ENCODE results near the gene SEC24B. TPM values are rescaled to one million over a fixed set of nuclear protein-coding genes. Genes with fewer than 3 reads are reported as not detected.

The SEC24B gene
- total RNA-seq, 1 donor from 2014 or later, result 32.1 TPM

DNA sequence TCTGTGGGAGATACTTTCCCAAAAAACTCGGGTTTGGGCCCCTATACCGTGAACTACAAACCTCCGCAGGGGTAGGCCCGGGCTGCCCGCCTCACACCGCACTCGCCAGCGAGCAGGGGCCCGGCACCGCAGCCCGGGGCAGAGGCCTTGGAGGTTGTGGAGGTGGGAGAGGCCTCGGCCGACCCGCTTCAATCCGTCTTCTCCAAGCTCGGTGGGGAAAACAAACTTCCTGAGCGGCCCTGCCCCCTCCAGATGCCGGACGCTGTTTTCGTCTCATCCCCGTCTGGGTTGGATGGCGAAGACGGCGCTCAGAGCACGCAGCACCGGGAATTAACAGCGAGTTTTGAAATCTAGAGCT is 126.0 kb downstream of the SEC24B start:
- no peak for DNase-seq (ENCODE audit: low spot score)
- peak overlapping the region; percentile 77 for H3K4me3 ChIP-seq
- H4K20me1 ChIP-seq (ENCODE audit: low read depth), result no peaks in the 10 kb centered on the region
- Mint-ChIP-seq H3K4me3 (peak overlapping the region; percentile 84), H3K9me3 (no peaks in the 10 kb centered on the region), H3K27ac (no peak overlapping the region), H3K36me3 (peaks cover 11% of the 10 kb centered on the region), H3K4me1 (peaks cover 30% of the 10 kb centered on the region), H3K27me3 (ENCODE audit: insufficient read depth, low read depth) (peaks cover 5% of the 10 kb centered on the region)
- H3K9me3 ChIP-seq (ENCODE audit: low read depth), result no peaks in the 10 kb centered on the region
- peak overlapping the region; percentile 88 for H3K4me2 ChIP-seq
- TF ChIP-seq EZH2phosphoT487 (IDR thresholded peaks at IDR 0.05) (peak; percentile 36), EZH2 (IDR thresholded peaks at IDR 0.05) (no peak), CTCF (IDR thresholded peaks at IDR 0.05) (no peak)
- peaks cover 27% of the 10 kb centered on the region for H3K4me1 ChIP-seq
- peak overlapping the region; percentile 93 for H2AFZ ChIP-seq (replicated peaks)
- peaks cover 9% of the 10 kb centered on the region for H3K27me3 ChIP-seq
- H3K27ac ChIP-seq, result no peak overlapping the region
- H3F3A ChIP-seq (ENCODE audit: low read depth), result peaks cover 15% of the 10 kb centered on the region
- H3K79me2 ChIP-seq (ENCODE audit: low read depth), result peaks cover 15% of the 10 kb centered on the region
- H3K36me3 ChIP-seq, result no peaks in the 10 kb centered on the region
- H3K9ac ChIP-seq, result peak overlapping the region; percentile 43

- peaks cover 8% of the 10 kb centered on the region for H3K36me3 Mint-ChIP-seq
- no peak within 1 kb of the TSS for H3K27ac ChIP-seq
- DNase-seq (ENCODE audit: low spot score), result peak; percentile 93
- peaks cover 27% of the 10 kb centered on the region for H3K4me1 Mint-ChIP-seq
- H3K4me1 ChIP-seq, result peaks cover 27% of the 10 kb centered on the region
- H3K27me3 ChIP-seq, result peaks cover 9% of the 10 kb centered on the region
- peak within 1 kb of the TSS; percentile 77 for H3K4me3 ChIP-seq
- H3K9ac ChIP-seq, result peak within 1 kb of the TSS; percentile 43
- H3K79me2 ChIP-seq (ENCODE audit: low read depth), result peaks cover 15% of the 10 kb centered on the region
- no peaks in the 10 kb centered on the region for H3K9me3 Mint-ChIP-seq
- TF ChIP-seq EZH2phosphoT487 (IDR thresholded peaks at IDR 0.05) (no peak), EZH2 (IDR thresholded peaks at IDR 0.05) (peak; percentile 26), CTCF (IDR thresholded peaks at IDR 0.05) (no peak)
- H3K4me2 ChIP-seq, result peak within 1 kb of the TSS; percentile 88
- no peaks in the 10 kb centered on the region for H4K20me1 ChIP-seq (ENCODE audit: low read depth)
- peak within 1 kb of the TSS; percentile 93 for H3K4me3 Mint-ChIP-seq
- peaks cover 15% of the 10 kb centered on the region for H3F3A ChIP-seq (ENCODE audit: low read depth)
- peak within 1 kb of the TSS; percentile 91 for H3K27ac Mint-ChIP-seq
- H2AFZ ChIP-seq (replicated peaks), result peak within 1 kb of the TSS; percentile 93
- H3K36me3 ChIP-seq, result no peaks in the 10 kb centered on the region
- H3K9me3 ChIP-seq (ENCODE audit: low read depth), result no peaks in the 10 kb centered on the region
- H3K27me3 Mint-ChIP-seq (ENCODE audit: insufficient read depth, low read depth), result peaks cover 5% of the 10 kb centered on the region
Measured at GRCh38 chr4:109559983-109560686, 126.5 kb downstream of the SEC24B start, which contains the start of gene MCUB. Gene MCUB, plus strand, starts transcription at chr4:109560246. Its CDS starts 92 bp downstream, at chr4:109560338.

DNA sequence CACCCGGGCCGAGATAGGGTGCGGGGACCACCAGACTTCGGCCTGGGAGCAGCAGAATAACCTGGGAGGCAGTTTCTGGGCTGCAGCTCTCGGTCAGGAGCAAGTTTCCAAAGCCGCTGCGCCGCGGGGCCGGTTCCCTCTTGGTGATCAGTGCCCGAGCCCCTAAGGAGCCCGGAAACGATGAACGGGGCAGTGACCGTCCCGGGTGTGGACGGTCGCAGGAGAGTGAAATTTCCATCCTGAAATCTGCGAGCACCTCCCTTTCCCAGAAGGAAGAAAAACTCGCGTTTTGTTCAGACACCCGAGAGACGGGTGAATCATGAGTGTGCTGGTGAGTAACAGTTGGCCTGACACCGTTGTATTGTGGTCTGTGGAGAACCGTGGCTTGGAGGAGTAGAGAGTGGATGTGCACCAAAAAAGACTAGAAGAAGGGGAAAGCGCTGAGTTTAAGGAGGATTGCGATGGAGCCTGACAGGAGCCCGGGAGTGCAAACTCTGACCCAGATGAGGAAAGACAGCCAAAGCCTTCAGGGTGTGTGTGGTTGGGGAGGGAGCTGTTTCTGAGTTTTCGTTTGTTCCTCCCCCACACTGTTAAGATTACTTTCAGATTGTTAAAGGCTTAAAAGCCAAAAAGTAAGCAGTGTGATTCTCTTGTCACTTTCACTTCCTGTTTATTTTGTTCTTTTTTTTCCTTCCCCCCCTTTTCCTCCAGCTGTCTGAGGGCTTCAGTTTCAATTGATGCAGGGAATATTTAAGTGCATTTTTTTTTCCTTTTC is 127.3 kb downstream of the SEC24B start:
- peak overlapping the region; percentile 77 for H3K4me3 ChIP-seq
- H2AFZ ChIP-seq (replicated peaks), result peak overlapping the region; percentile 93
- no peaks in the 10 kb centered on the region for H3K9me3 Mint-ChIP-seq
- peak; percentile 24 for DNase-seq (ENCODE audit: low spot score)
- peak overlapping the region; percentile 88 for H3K4me2 ChIP-seq
- H3K36me3 ChIP-seq, result no peaks in the 10 kb centered on the region
- no peak overlapping the region for H3K27ac ChIP-seq
- no peak overlapping the region for H3K9ac ChIP-seq
- H3K79me2 ChIP-seq (ENCODE audit: low read depth), result peaks cover 15% of the 10 kb centered on the region
- TF ChIP-seq EZH2phosphoT487 (IDR thresholded peaks at IDR 0.05) (no peak), EZH2 (IDR thresholded peaks at IDR 0.05) (no peak), CTCF (IDR thresholded peaks at IDR 0.05) (no peak)
- peaks cover 5% of the 10 kb centered on the region for H3K27me3 Mint-ChIP-seq (ENCODE audit: insufficient read depth, low read depth)
- peak overlapping the region; percentile 91 for H3K27ac Mint-ChIP-seq
- H3F3A ChIP-seq (ENCODE audit: low read depth), result peaks cover 15% of the 10 kb centered on the region
- H3K4me1 Mint-ChIP-seq, result peaks cover 27% of the 10 kb centered on the region
- H3K9me3 ChIP-seq (ENCODE audit: low read depth), result no peaks in the 10 kb centered on the region
- peaks cover 9% of the 10 kb centered on the region for H3K27me3 ChIP-seq
- H3K4me3 Mint-ChIP-seq, result peak overlapping the region; percentile 93
- peaks cover 7% of the 10 kb centered on the region for H3K36me3 Mint-ChIP-seq
- H3K4me1 ChIP-seq, result peaks cover 27% of the 10 kb centered on the region
- no peaks in the 10 kb centered on the region for H4K20me1 ChIP-seq (ENCODE audit: low read depth)
